HG03159 (cell line): Measurements from ENCODE around the gene SLFN5.
"Not testable (repeated sequence)": the region's sequence is repeated elsewhere in the genome, so short reads cannot be mapped to it uniquely, and the experiment has no call there.

Experiments
- ATAC-seq: cut with Tn5 transposase; IDR thresholded peaks from one replicate; pipeline ENCODE4 v1.9.1; 2021; ENCODE audit warnings: mild to moderate bottlenecking, moderate library complexity; ENCODE audit not compliant: unreplicated experiment

SLFN5 gene

DNA sequence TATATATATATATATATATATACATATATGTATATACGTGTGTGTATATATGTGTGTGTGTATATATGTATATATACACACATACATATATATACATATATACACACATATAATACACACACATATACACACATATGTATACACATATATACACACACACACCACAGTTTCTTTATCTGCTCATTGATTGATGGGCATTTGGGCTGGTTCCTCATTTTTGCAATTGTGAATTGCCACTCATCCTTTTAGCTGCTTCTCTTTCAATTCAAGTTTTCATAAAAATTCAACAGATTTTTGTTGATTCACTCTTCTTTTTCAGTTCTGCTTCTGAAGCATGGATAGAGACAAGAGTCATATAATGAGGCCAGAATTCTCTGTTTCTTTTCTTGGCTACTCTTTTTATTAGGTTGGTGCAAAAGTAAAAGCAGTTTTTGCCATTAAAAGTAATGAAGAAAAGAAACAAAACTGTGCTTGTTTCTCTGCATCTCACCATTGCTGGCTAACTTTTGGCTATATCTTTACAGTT, 44.5 kb downstream of the SLFN5 start:
- ATAC-seq = no peak

DNA sequence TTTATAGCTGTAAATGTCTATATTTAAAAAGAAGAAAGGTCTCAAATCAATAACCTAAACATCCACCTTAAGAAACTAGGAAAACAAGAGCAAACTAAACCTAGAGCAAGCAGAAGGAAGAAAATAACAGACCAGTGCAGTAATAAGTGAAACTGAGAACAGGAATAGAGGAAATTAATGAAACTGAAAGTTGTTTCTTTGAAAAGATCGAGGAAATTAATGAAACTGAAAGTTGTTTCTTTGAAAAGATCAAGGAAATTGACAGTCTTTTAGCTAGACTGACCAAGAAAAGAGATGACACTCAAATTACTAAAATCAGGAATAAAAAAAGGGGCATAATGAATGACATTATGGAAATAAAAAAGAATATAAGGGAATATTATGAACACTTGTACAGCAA, 46.4 kb downstream of the SLFN5 start:
- ATAC-seq = no peak

DNA sequence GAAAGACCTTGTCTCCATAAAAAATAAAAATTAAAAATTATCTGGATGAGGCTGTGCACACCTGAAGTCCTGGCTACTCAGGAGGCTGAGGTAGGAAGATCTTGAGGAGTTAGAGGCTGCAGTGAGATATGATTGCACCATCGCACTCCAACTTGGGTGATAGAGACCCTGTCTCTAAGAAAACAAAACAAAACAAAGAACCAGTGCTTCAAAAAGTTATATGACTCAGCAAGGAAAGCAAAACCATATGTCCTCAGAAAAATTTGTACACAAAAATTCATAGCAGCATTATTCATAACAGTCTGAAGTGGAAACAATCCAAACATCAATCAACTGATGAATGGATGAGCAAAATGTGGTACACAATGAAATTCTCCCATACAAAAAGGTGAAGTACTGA, 48.9 kb downstream of the SLFN5 start:
- no peak for ATAC-seq

DNA sequence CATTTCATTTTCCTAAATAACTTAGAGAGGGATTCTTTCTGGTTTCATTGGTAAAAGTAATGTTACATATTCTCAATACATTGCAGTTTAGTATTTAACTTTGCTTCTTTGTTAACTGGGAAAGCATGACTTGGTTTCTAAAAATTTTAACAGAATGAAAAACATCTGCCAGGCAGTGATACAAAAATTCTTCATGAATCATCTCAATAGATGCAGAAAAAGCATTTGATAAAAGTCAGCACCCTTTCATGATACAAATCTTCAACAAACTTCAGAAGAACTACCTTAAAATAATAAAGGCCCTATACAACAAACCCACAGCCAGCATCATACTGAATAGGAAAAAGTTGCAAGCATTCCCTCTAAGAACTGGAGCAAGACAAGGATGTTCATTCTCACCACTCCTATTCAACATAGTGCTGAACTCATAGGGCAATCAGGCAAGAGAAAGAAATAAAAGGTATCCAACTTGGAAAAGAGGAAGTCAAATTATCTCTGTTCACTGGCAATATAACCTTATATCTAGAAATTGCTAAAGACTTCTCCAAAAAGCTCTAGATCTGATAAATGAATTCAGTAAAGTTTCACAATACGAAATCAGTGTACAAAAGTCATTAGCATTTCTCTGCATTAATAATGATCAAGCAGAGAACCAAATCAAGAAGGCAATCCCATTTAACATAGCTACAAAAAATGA, 50.4 kb downstream of the SLFN5 start:
- no peak for ATAC-seq

DNA sequence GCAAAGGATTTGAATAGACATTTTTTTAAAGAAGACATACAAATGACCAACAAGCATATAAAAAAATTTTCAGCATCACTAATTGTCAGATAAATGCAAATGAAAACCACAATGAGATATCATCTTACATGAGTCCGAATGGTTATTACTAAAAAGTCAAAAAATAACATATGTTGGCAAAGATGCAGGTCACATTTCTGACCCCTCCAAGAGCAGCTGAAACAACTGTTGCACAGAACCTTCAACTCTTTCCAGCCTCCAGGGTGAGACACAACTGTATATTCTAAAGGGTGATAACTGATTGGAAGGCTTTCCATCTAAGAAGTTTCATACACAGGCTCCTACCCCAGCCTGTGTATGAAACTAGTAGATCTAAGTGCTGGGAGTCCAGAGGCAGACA, 51.9 kb downstream of the SLFN5 start:
- ATAC-seq = no peak

DNA sequence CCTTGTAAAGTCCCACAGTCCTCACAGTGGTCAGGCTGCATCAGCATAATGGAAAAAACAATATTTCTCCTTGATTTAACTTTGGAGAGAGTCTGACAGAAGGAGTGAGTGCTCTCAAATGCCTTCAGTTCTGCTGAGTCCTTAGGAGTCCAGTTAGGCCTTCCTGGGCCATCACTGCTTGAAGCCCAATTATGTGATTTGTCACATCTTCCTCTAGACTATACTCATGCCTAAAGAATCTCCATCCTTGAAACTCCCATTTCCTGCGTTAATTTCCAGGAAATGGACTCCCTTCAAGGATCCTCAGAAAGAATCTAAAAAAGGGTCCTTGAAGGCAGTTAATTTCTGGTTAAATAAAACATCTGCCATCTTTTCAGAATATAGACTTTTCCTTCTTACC, 52.8 kb downstream of the SLFN5 start:
- no peak for ATAC-seq

DNA sequence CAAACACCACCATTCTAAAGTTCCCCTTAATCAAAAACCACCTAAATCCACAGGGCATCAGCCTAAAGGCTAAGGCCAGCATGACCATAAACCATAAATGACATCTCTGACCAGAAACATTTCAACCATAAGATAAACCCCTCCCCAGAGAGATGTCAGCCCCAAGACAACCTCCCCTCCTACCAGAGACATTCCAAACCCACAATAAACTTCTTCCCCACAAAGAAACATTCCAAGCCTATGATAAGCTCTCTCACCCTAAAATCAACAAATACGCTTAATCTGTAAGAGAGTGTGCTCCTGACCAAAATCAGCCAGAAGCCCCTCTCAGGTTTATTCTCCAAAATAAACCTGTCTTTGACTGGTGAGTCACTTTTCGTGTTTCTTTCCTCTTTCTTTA, 54.8 kb downstream of the SLFN5 start:
- no peak for ATAC-seq

DNA sequence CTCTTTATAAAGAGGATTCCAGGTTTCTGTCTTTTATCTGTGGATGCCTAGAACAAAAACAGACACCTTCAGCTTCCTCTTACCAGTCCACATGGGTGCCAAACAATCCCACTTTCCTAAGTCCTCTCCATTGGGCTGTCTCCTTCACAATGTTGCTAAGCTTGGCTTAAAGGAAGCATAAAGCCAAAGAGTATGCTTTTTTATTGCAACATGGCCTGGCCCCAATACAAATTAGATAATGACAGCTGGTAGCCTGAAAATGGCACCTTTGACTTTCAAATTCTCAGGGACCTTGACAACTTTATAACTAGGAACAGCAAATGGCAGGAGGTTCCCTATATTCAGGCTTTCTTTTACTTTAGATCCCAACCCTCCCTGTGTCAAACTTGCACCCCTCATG, 55.8 kb downstream of the SLFN5 start:
- ATAC-seq = no peak

DNA sequence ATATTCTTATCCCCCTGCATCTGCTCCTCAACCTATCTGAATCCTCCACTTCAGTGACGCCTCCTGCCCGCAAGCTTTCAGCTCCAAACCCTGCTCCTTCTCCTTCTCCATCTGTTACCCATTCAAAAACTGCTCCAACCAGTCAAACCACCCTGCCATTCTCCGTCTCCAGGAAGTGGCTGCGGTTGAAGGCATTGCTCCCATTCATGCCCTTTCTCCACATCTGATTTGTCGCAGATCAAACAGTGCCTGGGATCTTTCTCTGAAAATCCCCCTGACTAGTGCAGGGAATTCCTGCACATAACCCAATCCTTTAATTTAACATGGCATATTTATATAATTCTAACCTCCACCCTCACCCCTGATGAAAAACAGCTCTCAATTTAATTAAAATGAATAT, 56.3 kb downstream of the SLFN5 start:
- ATAC-seq = no peak

DNA sequence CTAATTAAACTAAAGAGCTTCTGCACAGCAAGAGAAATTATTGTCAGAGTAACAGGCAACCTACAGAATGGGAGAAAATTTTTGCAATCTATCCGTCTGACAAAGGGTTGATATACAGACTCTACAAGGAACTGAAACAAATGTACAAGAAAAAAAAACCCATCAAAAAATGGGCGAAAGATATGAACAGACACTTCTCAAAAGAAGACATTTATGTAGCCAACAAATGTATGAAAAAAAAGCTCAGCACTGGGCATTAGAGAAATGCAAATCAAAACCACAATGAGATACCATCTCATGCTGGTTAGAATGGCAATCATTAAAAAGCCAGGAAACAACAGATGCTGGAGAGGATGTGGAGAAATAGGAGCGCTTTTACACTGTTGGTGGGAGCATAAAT, 66.5 kb downstream of the SLFN5 start:
- not testable (repeated sequence) for ATAC-seq

DNA sequence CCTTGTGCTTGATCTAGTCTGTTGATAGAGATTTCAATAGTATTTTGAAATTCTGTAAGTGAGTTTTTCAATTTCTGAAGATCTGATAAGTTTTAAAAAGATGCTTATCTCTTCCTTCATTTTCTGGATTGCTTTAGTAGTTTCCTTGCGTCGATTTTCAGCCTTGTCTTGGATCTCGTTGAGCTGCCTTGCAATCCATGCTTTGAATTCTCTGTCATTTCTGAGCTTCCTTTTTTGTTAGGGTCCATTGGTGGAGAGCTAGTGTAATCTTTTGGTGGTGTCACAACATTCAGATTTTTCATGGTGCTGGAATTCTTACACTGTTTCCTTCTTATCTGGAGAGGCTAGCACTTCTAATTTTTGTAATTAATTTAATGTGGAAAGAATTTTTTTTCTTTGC, 69.5 kb downstream of the SLFN5 start:
- ATAC-seq = no peak

DNA sequence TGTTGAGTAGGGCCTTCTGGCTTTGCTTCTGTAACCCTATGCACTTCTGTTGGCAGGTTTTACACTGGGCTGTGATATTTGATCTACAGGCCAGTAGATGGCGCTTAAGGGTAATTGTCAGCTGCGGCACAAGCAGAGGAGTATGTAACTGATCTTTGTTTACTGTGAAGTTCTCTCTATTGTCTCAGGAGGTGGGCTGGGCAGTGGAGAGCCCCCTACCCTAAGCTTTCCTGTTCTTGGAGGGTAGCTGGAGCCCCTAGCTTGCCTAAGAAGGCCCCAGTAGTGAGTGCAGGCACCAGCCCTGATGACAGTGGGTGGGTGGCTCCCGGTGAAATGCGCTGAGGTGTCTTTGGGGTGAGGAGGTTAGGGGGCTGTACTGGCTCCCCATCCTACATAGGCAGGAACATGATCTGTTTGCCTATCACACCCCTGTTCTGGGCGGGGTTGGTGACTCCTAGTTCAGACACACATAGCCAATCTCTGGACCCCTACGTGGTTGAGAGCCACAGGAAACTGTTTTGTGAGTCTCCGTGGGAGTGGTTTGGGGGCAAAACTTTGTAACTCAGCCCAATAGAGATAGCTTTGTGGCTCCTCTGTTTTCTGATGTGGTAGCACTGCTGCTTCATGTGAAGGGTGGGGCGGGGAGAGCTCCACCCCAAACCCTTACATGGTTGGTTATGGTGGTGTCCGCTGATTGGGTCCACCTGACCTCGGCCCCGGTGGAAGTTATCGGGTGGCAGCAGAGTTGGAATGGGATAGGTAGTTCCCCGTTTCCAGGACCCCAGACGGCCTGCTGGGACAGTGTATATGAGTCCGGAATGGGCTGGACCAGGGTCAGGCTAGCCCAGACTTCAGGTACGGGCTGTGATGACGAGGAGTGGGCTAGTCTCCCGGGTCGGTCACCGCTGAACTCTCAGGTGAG, 70.2 kb downstream of the SLFN5 start:
- peak; percentile 77 for ATAC-seq

DNA sequence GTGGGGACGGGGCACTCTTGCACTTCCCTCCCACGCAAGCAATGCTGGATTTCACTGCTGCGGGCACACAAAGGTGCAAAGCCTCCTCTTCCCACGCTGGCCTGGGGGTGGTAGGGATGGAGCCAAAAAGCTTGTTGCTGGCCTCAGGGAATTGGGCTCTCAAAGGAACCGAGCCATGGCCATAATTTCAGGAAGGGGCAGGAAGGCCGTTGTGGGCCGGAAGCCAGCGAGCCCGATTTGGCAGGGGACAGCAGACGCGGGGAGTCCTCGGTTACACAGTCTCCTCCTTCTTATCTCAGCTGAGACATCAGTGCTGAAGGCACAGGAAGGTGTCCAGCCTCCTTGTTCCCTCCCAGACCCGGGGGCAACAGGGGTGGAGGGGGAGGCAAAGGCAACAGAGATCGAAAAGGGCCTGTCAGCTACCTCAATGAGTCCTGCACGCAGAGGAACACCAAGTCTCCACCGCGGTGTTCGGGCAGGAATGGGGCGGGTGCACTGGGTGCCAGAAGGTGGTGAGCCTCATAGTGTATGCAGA, 71.1 kb downstream of the SLFN5 start:
- ATAC-seq = no peak

DNA sequence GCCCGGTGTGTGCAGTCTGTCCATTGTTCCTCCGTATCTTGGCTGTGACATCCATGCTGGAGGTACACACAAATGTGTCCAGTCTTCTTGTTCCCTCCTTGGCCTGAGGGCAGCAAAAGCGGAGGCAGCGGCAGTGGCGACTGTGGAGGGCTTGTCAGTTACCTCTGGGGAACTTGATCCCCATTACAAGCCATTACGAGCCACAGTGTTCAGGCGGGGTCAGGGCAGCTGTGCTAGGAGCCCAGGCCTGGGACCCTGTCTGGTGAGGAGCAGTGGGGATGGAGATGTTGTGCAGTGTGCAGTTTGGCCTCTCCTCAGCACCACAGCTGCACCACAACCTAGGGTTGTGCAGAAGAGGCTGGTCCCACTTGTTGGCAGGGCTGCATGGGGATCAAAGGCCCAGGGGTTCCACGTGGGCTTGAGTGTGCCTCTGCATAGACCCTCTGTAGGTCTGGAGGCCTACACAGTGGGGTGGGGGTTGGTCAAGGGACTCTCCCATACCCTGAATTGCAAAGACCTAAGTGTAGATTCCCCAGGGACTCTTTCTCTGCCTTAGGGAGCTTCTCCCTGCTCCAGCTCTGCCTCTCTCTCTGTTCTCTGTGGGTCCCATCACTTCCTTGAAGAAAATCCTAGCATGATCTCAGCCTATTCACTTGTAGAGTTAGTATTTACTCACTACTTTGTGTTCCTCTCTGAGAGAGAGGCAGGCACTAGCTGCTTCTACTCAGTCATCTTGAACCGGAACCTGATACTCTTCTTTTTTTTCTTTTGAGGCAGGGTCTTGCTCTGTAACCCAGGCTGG, 71.7 kb downstream of the SLFN5 start:
- no peak for ATAC-seq

DNA sequence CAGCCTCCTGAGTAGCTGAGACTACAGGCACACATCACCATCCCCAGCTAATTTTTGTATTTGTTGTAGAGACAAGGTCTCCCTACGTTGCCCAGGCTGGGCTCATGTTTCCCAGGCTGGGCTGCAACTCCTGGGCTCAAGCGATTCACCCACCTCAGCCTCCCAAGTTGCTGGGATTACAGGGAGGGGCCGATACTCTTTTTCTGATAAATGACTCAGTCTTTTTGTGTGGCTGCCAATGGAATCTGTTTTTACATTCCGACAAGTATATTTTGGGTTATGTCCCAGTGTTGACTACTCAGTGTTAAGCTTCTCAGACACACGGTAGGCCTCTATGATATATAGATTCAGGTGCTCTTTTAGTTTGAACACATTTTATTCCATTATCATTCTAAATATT, 72.4 kb downstream of the SLFN5 start:
- ATAC-seq = no peak

DNA sequence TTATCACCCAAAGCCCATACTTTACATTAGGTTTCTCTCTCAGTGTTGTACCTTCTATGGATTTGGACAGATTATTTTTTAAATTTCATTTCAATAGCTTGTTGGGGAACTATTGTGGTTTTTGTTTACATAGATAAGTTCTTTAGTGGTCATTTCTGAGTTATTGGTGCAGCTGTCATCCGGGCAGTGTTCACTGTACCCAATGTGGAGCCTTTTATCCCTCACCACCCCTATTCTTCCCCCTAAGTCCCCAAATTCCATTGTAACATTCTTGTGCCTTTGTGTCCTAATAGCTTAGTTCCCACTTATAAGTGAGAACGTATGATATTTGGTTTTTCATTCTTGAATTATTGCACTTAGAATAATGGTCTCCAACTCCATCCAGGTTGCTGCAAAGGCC, 73.1 kb downstream of the SLFN5 start:
- ATAC-seq = no peak

DNA sequence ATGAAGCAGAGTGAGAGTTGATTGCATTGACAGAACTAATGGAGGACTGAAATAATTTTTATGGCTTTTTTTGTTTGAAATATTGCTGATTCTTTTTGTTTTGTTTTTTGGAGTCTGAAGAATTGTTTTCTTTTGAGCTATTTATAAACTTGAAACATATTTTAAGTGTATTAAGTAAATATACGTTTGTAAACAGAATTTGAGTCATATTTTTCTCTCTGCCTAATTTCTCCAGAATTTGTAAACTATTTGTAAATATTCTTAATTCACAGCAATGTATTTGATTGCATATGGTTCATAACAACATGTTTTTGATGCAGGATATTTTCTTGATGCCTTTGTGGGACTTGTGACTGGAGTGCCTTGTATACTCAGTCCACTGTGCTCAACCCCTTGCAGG, 79.9 kb downstream of the SLFN5 start:
- no peak for ATAC-seq
